Natural killer cell (primary cell): ENCODE results near the gene PCSK9. TPM values are rescaled to one million over a fixed set of nuclear protein-coding genes. Genes with fewer than 3 reads are reported as not detected.

ENCODE experiments used
- ATAC-seq, 3 donors: fragments of 150-1000 bp in 2 of 3; fragments of 200-7000 bp in 1 of 3; cut with Tn5 transposase; 1 replicate in 1 of 3; 2 replicates in 2 of 3; pipeline ENCODE4 v1.10.0; 2021; ENCODE audit warnings: mild to moderate bottlenecking in 2 of 3, moderate library complexity in 2 of 3
- DNase-seq, 2 donors: peaks; one replicate each; pipeline versions ENCODE4 v3.0.0 to v3.0.0-alpha.2; 2013 to 2021; ENCODE audit warnings: mixed read lengths in 1 of 2
- H3K27ac ChIP-seq: one replicate; pipeline ENCODE4 v1.5.1; 2013; ENCODE audit warnings: mild to moderate bottlenecking, low read length
- H3K27me3 ChIP-seq: one replicate; pipeline ENCODE4 v1.6.1; 2013; ENCODE audit warnings: low read length; ENCODE audit not compliant: control insufficient read depth, insufficient read depth
- H3K36me3 ChIP-seq: one replicate; pipeline ENCODE4 v1.6.1; 2013; ENCODE audit warnings: low read length; ENCODE audit not compliant: control insufficient read depth, insufficient read depth
- H3K4me1 ChIP-seq: one replicate; pipeline ENCODE4 v1.6.1; 2013; ENCODE audit warnings: low read length; ENCODE audit not compliant: control insufficient read depth, insufficient read depth
- H3K4me3 ChIP-seq: one replicate; pipeline ENCODE4 v1.5.1; 2013; ENCODE audit warnings: low read length
- H3K9me3 ChIP-seq: one replicate; pipeline ENCODE4 v1.6.1; 2013; ENCODE audit warnings: low read length; ENCODE audit not compliant: control insufficient read depth, insufficient read depth
- H3K27ac Mint-ChIP-seq, 2 donors: one replicate each; pipeline ENCODE4 v1.8.0; 2022; ENCODE audit warnings: mild to moderate bottlenecking in 2 of 2, mixed read lengths in 2 of 2, moderate library complexity in 1 of 2
- H3K27me3 Mint-ChIP-seq, 2 donors: one replicate each; pipeline ENCODE4 v1.8.0; 2022; ENCODE audit warnings: low read depth in 2 of 2, mixed read lengths in 2 of 2
- H3K36me3 Mint-ChIP-seq: one replicate; pipeline ENCODE4 v1.8.0; 2022; ENCODE audit warnings: mixed read lengths
- H3K4me1 Mint-ChIP-seq, 2 donors: one replicate each; pipeline ENCODE4 v1.8.0; 2022; ENCODE audit warnings: mixed read lengths in 2 of 2
- H3K4me3 Mint-ChIP-seq: one replicate; pipeline ENCODE4 v1.8.0; 2022; ENCODE audit warnings: mild to moderate bottlenecking, moderate library complexity, mixed read lengths
- H3K9me3 Mint-ChIP-seq, 2 donors: one replicate each; pipeline ENCODE4 v1.8.0; 2022; ENCODE audit warnings: mixed read lengths in 2 of 2
- CTCF ChIP-seq: fragments of 200-600 bp; IDR thresholded peaks from one replicate; pipeline ENCODE4 v1.8.0; 2022; ENCODE audit warnings: antibody characterized with exemption
- WGBS: methylation state at CpG from one replicate; pipeline ENCODE4 v1.1.7; 2013; ENCODE audit warnings: missing lambda C conversion rate; ENCODE audit not compliant: insufficient coverage; 5-methylcytosine and 5-hydroxymethylcytosine counted together
- intact Hi-C: fragments of 100-400 bp; cut with micrococcal nuclease; formaldehyde crosslinking; loops from one replicate; pipeline ENCODE4 v1.14.2; 2022
- total RNA-seq, 4 donors: library from RNA; stranded (reverse); fragments of 120-200 nt in 1 of 4; gene quantifications; one replicate each; pipeline versions ENCODE4 v1.2.3 to v1.2.4, GENCODE V29; 2013 to 2022

Gene PCSK9
- total RNA-seq, 3 donors from 2014 or later (not counting 1 experiment from before 2014, with no cell fraction given), result not detected

GRCh38 chr1:55067022-55067778 is 27.9 kb downstream of the PCSK9 start:
- Histone ChIP-seq H3K4me3 (no peak overlapping the region), H3K36me3 (peaks cover 50% of the 10 kb centered on the region), H3K27ac (no peak overlapping the region), H3K27me3 (no peaks in the 10 kb centered on the region), H3K4me1 (no peaks in the 10 kb centered on the region), H3K9me3 (no peaks in the 10 kb centered on the region)
- H3K9me3 Mint-ChIP-seq, result no peaks in the 10 kb centered on the region
- peaks cover 11 to 16% of the 10 kb centered on the region in 2 donors for H3K4me1 Mint-ChIP-seq
- peak overlapping the region; percentile 23 to 59 for H3K27ac Mint-ChIP-seq
- WGBS, result 94% methylated on average over 16 of the region's 17 CpGs
- no peaks in the 10 kb centered on the region for H3K27me3 Mint-ChIP-seq
- ATAC-seq, result no peak
- no peak for TF ChIP-seq CTCF
- H3K4me3 Mint-ChIP-seq, result no peak overlapping the region
- peaks cover 34% of the 10 kb centered on the region for H3K36me3 Mint-ChIP-seq
- DNase-seq, result no peak
- intact Hi-C loops, result no loop called here

GRCh38 chr1:55067914-55068313 is 28.6 kb downstream of the PCSK9 start:
- no peak for TF ChIP-seq CTCF
- H3K36me3 Mint-ChIP-seq, result peaks cover 41% of the 10 kb centered on the region

GRCh38 chr1:55068638-55069037 is 29.3 kb downstream of the PCSK9 start:
- Histone ChIP-seq H3K27me3 (no peaks in the 10 kb centered on the region), H3K9me3 (no peaks in the 10 kb centered on the region), H3K4me3 (no peak overlapping the region), H3K4me1 (no peaks in the 10 kb centered on the region), H3K27ac (no peak overlapping the region), H3K36me3 (peaks cover 64% of the 10 kb centered on the region)
- Mint-ChIP-seq H3K36me3 (peaks cover 44% of the 10 kb centered on the region), H3K9me3 (no peaks in the 10 kb centered on the region), H3K4me1 (peaks cover 11 to 16% of the 10 kb centered on the region in 2 donors), H3K4me3 (no peak overlapping the region), H3K27ac (peak overlapping the region; percentile 50 to 59), H3K27me3 (no peaks in the 10 kb centered on the region)
- intact Hi-C loops, result no loop called here
- TF ChIP-seq CTCF, result no peak
- DNase-seq (no peak), ATAC-seq (no peak)
- WGBS, result 98% methylated on average over 9 of the region's 9 CpGs

More at GRCh38 chr1:55067914-55068313, 28.6 kb downstream of the PCSK9 start:
- Mint-ChIP-seq H3K9me3 (no peaks in the 10 kb centered on the region), H3K4me3 (no peak overlapping the region), H3K27me3 (no peaks in the 10 kb centered on the region), H3K4me1 (peaks cover 11 to 16% of the 10 kb centered on the region in 2 donors), H3K27ac (peak overlapping the region in 1 of 2 donors; percentile 59)
- Histone ChIP-seq H3K36me3 (peaks cover 57% of the 10 kb centered on the region), H3K4me3 (no peak overlapping the region), H3K9me3 (no peaks in the 10 kb centered on the region), H3K27me3 (no peaks in the 10 kb centered on the region), H3K27ac (no peak overlapping the region), H3K4me1 (no peaks in the 10 kb centered on the region)
- DNase-seq (no peak), ATAC-seq (no peak)
- WGBS, result 100% methylated on average over 1 of the region's 1 CpG
- intact Hi-C loops, result no loop called here
